DOHH2 (cell line): Measurements from ENCODE around the gene P3R3URF.

Source experiments
- CTCF ChIP-seq: fragments of 200-600 bp; sonication (generic); IDR thresholded peaks from one replicate; pipeline ENCODE4 v1.5.1; 2014; ENCODE audit warnings: antibody characterized with exemption, mild to moderate bottlenecking, low read depth, low read length; ENCODE audit not compliant: poor library complexity, severe bottlenecking
- EZH2phosphoT487 ChIP-seq: fragments of 200-600 bp; sonication (generic); IDR thresholded peaks from 2 replicates; pipeline ENCODE4 v1.6.1; 2017; ENCODE audit warnings: borderline replicate concordance, mild to moderate bottlenecking, antibody characterized with exemption, low read length, moderate library complexity, mixed read lengths

- TF ChIP-seq EZH2phosphoT487 (no peak), CTCF (no peak)
These were observed 44.4 kb downstream of the P3R3URF start for GRCh38 chr1:46131712-46132528.
